ENCODE data around the gene HRC.

- TF ChIP-seq PATZ1 (CRISPR knock-in tag; IDR thresholded peaks at IDR 0.05; ENCODE audit: borderline replicate concordance), result no peak
- TF ChIP-seq TOX (CRISPR knock-in tag; IDR thresholded peaks at IDR 0.05; ENCODE audit: borderline replicate concordance), result no peak
- TF ChIP-seq CREB5 (CRISPR knock-in tag; IDR thresholded peaks at IDR 0.05; ENCODE audit: low read depth), result no peak
- TF ChIP-seq ZFP3 (CRISPR knock-in tag; IDR thresholded peaks at IDR 0.05), result no peak
- TF ChIP-seq RARB (CRISPR knock-in tag; IDR thresholded peaks at IDR 0.05), result no peak
- TF ChIP-seq CSDC2 (CRISPR knock-in tag; IDR thresholded peaks at IDR 0.05), result no peak
- TF ChIP-seq BACH2 (CRISPR knock-in tag; IDR thresholded peaks at IDR 0.05; ENCODE audit: borderline replicate concordance), result no peak
- TF ChIP-seq GLIS3 (CRISPR knock-in tag; IDR thresholded peaks at IDR 0.05), result no peak
- TF ChIP-seq ZNF8 (CRISPR knock-in tag; IDR thresholded peaks at IDR 0.05), result no peak
Observed at GRCh38 chr19:49188626-49189200, 33.5 kb upstream of the HRC start.
